CD4-positive, alpha-beta T cell treated with Interferon alpha-2 for 1 hour (primary cell): ENCODE results near the gene SOX12.

Experiments used
- DNase-seq, 2 donors: peaks; one replicate each; pipeline ENCODE4 v3.0.0-alpha.2; 2020 to 2022

Gene SOX12

GRCh38 chr20:325045-325888, at the start of gene SOX12:
SOX12 (plus strand) TSS chr20:325552; CDS start chr20:325925, 373 bp downstream.
- DNase-seq = peak; percentile 95 to 97

GRCh38 chr20:275791-276190, 49.6 kb upstream of the SOX12 start:
- no peak for DNase-seq

GRCh38 chr20:276620-277495, 48.5 kb upstream of the SOX12 start:
- DNase-seq = no peak

GRCh38 chr20:277496-277781, 47.9 kb upstream of the SOX12 start:
- no peak for DNase-seq

GRCh38 chr20:278181-278580, 47.2 kb upstream of the SOX12 start:
- DNase-seq = no peak

GRCh38 chr20:278607-279571, 46.5 kb upstream of the SOX12 start:
- peak in 1 of 2 donors; percentile 65 for DNase-seq

- DNase-seq = no peak
Observed at GRCh38 chr20:284172-284571, 41.2 kb upstream of the SOX12 start.

- no peak for DNase-seq
Observed at GRCh38 chr20:286508-286907, 38.8 kb upstream of the SOX12 start.

- DNase-seq = no peak
Observed at GRCh38 chr20:288956-289692, 36.2 kb upstream of the SOX12 start.

GRCh38 chr20:289693-290083, 35.7 kb upstream of the SOX12 start:
- DNase-seq = no peak

GRCh38 chr20:290084-290831, 35.1 kb upstream of the SOX12 start, which contains the start of gene C20orf96:
C20orf96 (minus strand) TSS chr20:290750; CDS start chr20:290610, 140 bp downstream.
- DNase-seq = peak; percentile 89 to 90

GRCh38 chr20:294602-295001, 30.8 kb upstream of the SOX12 start:
- DNase-seq = no peak

GRCh38 chr20:295804-296203, 29.5 kb upstream of the SOX12 start:
- no peak for DNase-seq

- DNase-seq = peak; percentile 82 to 86
Observed at GRCh38 chr20:297098-297924, 28.0 kb upstream of the SOX12 start, which contains the start of gene ZCCHC3. ZCCHC3 (plus strand) TSS chr20:297570; CDS start chr20:297587, 17 bp downstream.

- peak; percentile 31 to 58 for DNase-seq
Observed at GRCh38 chr20:297925-298775, 27.2 kb upstream of the SOX12 start.

- DNase-seq = no peak
Observed at GRCh38 chr20:298776-299391, 26.5 kb upstream of the SOX12 start.

GRCh38 chr20:300345-300990, 24.9 kb upstream of the SOX12 start:
- DNase-seq = no peak
